ENCODE measurements around the gene SMPD3. TPM values are rescaled to one million over a fixed set of nuclear protein-coding genes. Genes with fewer than 3 reads are reported as not detected.
A peak's percentile ranks its signal among the peaks of the same experiment; 100 is the strongest.

SMPD3 gene
- total and polyA plus RNA-seq, 7 donors = 0.04 to 0.21 (median 0.08) TPM

DNA sequence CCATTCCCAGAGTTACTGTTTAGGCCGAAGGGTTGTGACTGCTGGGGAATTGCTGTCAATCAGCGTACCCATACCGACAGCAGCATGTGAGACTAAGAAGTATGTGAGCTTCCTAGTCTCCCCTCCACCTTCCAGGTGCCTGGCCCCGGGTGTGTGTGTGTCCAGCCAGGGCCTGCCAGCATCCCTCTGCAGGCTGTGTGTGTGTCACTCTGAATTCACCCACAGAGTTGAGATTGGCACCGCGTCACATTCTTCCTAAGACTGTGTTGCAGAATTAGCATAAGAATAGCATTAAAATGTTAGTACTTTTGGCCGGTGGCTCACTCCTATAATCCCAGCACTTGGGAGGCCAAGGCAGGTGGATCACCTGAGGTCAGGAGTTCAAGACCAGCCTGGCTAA, 105.7 kb downstream of the SMPD3 start:
- Histone ChIP-seq H3K4me1 (peaks cover 51% of the 10 kb centered on the region), H3K36me3 (ENCODE audit: insufficient read depth in 1 of 2, low read depth in 1 of 2) (peaks cover 8 to 74% of the 10 kb centered on the region in 2 donors), H3K27ac (no peak overlapping the region), H3K9me3 (no peaks in the 10 kb centered on the region), H3K27me3 (ENCODE audit: insufficient read depth in 3 of 3, low read length in 2 of 3) (no peaks in the 10 kb centered on the region), H3K4me3 (no peak overlapping the region)
- DNase-seq (no peak), ATAC-seq (no peak)
- intact Hi-C loops (cut with DNase I) = no loop called here
- 76 to 81% (median 81%) methylated on average over 7 of the region's 7 CpGs for WGBS, 3 donors
- no peak for TF ChIP-seq CTCF (IDR thresholded peaks at IDR 0.05)

DNA sequence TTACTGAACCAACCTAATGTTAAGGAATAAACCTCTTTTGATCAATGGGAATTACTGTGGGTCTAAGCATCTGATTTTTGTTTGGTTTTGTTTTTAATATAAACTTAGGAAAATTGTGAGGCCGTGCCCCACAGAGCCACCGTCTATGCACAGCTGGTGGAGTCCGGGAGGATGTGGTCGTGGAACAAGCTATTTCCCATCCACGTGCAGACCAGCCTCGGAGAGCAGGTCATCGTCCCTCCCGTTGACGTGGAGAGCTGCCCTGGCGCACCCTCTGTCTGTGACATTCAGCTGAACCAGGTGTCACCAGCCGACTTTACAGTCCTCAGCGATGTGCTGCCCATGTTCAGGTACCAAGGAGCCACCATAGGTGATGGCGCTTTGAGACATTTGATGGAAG, 109.1 kb downstream of the SMPD3 start:
- H3K4me3 ChIP-seq = no peak overlapping the region
- peaks cover 36% of the 10 kb centered on the region for H3K4me1 ChIP-seq
- no peaks in the 10 kb centered on the region for H3K27me3 ChIP-seq (ENCODE audit: insufficient read depth in 3 of 3, low read length in 2 of 3)
- no peak overlapping the region for H3K27ac ChIP-seq
- no peak for DNase-seq
- no peak for ATAC-seq
- peaks cover 8 to 71% of the 10 kb centered on the region in 2 donors for H3K36me3 ChIP-seq (ENCODE audit: insufficient read depth in 1 of 2, low read depth in 1 of 2)
- H3K9me3 ChIP-seq = no peaks in the 10 kb centered on the region
- intact Hi-C loops (cut with DNase I) = no loop called here
- WGBS, 3 donors = 88 to 94% (median 92%) methylated on average over 13 of the region's 13 CpGs
- TF ChIP-seq CTCF (IDR thresholded peaks at IDR 0.05) = no peak

- ATAC-seq (no peak), DNase-seq (no peak)
- H3K9me3 ChIP-seq = no peaks in the 10 kb centered on the region
- H3K27ac ChIP-seq = no peak overlapping the region
- peaks cover 35% of the 10 kb centered on the region for H3K4me1 ChIP-seq
- WGBS, 3 donors = 89 to 97% (median 96%) methylated on average over 16 of the region's 16 CpGs
- no peak overlapping the region for H3K4me3 ChIP-seq
- peaks cover 8 to 69% of the 10 kb centered on the region in 2 donors for H3K36me3 ChIP-seq (ENCODE audit: insufficient read depth in 1 of 2, low read depth in 1 of 2)
- no peak for TF ChIP-seq CTCF (IDR thresholded peaks at IDR 0.05)
- intact Hi-C loops (cut with DNase I) = no loop called here
- no peaks in the 10 kb centered on the region for H3K27me3 ChIP-seq (ENCODE audit: insufficient read depth in 3 of 3, low read length in 2 of 3)
These were observed 109.8 kb downstream of the SMPD3 start for GRCh38 chr16:68338326-68339119.

GRCh38 chr16:68335175-68335574, 113.1 kb downstream of the SMPD3 start:
- Histone ChIP-seq H3K4me1 (peaks cover 28% of the 10 kb centered on the region), H3K27ac (no peak overlapping the region), H3K9me3 (no peaks in the 10 kb centered on the region), H3K27me3 (ENCODE audit: insufficient read depth in 3 of 3, low read length in 2 of 3) (no peaks in the 10 kb centered on the region), H3K36me3 (ENCODE audit: insufficient read depth in 1 of 2, low read depth in 1 of 2) (peaks cover 8 to 70% of the 10 kb centered on the region in 2 donors), H3K4me3 (no peak overlapping the region)
- intact Hi-C loops (cut with DNase I) = no loop called here
- DNase-seq (no peak), ATAC-seq (peak in 3 of 4 donors; percentile 24 to 37 (median 28))
- no peak for TF ChIP-seq CTCF (IDR thresholded peaks at IDR 0.05)
- WGBS, 3 donors = 88 to 90% (median 90%) methylated on average over 5 of the region's 5 CpGs
